Stimulated activated CD8-positive, alpha-beta memory T cell treated with anti-CD3 and anti-CD28 coated beads, Interleukin-12 subunit alpha, Interleukin-12 subunit beta, amount 100 ng/mL, for 24 hours (primary cell): Measurements from ENCODE around the gene OLFM2.
"Not testable (repeated sequence)": the region's sequence is repeated elsewhere in the genome, so short reads cannot be mapped to it uniquely, and the experiment has no call there.

Experiments
- DNase-seq: peaks from one replicate; pipeline ENCODE4 v3.0.0-alpha.2; 2020; ENCODE audit errors: extremely low read depth

Gene OLFM2

GRCh38 chr19:9943744-9944143, 7.4 kb upstream of the OLFM2 start:
- no peak for DNase-seq

DNA sequence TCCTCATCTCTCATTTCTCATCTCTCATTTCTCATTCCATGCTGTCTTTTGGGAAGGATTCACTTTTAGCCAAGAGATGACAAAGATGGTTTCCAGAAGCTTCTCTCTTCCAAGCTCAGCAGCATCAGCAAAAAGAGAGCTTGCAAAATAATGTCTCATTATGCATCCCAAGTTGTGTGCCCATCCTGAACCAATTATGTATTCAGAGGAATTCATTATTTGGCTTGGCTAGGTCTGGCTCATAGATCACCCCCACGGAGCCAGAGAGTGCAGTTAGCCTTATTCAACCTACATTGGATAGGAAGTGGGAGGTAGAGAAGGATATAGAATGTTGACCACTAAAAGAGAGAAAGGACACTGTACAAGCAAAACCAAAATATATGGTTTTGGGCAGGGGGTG, 5.4 kb upstream of the OLFM2 start:
- DNase-seq = no peak

DNA sequence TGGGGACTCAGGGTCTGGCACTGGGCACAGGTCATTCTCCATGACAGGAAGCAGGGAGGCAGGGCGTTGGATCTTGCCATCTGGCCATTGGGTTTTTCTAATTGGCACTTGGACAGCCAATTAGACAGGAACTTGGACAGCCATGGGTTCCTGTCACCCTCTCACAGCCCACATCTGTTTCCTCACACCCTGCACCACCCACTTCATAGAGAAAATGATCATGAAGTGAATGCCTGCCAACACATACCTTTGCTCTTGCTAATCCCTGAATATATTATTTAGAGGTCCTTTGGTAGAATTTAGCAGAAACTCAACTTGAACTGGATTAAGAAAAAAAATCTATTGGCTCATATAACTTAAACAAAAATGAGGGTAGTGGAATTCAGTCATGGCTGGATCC, 4.9 kb upstream of the OLFM2 start:
- DNase-seq = no peak

GRCh38 chr19:9940778-9941177, 4.5 kb upstream of the OLFM2 start:
- no peak for DNase-seq

DNA sequence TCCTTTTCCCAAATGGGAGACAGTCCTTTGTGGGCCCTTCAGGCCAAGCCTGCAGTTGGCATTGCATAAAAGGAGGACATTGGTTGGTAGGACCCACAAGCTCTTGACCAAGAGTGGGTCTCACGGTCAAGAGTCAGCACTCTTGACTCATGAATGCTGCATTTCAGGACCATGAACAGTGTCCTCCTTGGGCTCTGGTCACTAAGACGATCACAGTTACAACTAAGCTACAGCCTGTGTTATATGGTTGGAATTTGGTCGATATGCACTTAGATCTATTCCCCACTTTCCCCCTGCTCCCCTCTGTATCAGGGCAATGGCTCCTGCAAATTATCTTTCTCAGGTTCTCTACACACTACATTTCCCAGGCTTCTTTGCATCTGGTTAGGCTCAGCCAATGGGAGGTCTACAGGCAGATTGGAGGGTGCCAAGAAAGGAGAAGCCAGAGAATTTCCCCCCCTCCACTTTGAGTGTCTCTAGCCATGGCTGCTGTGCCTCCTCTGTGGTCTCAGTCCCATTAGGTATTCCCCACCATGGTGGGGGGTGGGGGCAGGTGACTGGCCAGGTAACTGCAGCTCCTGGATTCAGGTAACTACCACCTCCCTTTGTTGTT, 3.1 kb upstream of the OLFM2 start:
- DNase-seq = no peak

DNA sequence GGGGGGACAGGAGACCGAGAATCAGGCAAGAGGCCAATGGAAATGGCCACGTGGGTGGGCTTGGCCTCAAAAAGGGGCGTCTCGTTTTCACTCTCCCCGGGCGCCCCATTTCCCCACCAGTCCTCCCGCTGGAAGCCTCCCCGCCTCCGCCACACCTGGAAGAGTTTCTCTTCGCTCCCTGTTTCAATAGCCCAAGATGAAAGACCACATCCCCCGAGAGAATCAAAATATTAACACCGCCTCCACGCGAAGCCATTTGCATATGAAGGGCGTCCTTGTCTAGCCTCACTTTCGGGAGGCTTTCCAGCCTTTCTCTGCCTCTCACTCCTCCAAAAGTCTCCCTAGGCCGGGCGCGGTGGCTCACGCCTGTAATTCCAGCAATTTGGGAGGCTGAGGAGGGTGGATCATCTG, 691 bp upstream of the OLFM2 start:
- DNase-seq = no peak

GRCh38 chr19:9935506-9936325, 599 bp downstream of the OLFM2 start:
- no peak for DNase-seq

DNA sequence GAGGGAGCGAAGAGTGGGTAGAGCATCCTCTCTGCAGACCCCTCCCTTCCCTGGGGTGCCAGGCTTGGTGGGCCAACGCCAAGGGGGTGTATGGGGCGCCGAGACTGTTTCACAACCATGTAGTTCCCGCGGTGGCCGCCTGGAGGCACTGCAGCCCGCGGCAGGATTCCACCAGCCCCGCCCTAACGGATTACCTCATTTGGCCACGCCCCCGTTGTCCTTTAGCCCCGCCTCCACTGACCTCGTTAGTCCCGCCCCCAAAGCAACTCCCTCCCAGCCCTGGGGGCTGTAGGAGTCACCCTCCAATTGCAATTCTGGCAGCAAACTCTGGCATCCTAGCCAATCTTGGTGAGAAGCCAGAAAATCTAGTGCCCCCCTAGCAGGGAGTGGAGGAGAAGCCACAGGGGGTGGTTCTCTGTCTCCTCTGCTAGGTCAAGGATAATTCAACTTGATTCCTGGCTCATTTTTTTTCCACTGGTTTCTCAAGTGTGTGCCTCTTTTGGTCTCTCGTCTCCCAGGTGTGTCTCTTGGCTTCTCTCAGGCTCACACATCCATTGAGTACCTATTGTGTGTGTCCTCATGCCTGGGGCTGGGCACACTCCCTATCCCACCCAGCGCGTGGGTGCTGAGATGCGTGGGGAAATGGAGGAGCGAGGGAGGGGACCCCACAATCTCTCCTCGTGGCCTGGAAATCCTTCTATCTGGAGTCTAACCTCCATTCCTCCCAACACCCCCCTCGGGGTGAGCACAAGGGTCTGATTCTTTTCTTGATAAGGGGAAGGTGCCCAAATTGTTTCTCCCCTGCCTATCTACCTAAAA, 2.0 kb downstream of the OLFM2 start:
- DNase-seq = peak; percentile 56

- no peak for DNase-seq
Observed at GRCh38 chr19:9932835-9933234, 3.5 kb downstream of the OLFM2 start.

- no peak for DNase-seq
Observed at GRCh38 chr19:9931629-9932028, 4.7 kb downstream of the OLFM2 start.

DNA sequence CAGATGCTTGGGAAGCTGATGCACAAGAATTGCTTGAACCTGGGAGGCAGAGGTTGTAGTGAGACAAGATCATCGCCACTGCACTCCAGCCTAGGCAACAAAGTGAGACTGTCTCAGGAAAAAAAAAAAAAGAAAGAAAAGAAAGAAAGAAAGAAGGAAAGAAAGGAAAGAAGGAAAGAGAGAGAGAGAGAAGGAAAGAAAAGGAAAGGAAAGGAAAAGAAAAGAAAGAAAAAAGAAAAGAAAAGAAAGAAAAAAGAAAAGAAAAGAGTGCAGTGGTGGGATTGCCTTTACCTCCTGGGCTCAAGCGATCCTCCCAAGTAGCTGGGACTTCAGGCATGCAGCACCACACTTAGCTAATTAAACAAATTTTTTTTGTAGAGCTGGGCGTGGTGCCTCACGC, 12.9 kb downstream of the OLFM2 start:
- DNase-seq = no peak

GRCh38 chr19:9922782-9923379, 13.4 kb downstream of the OLFM2 start:
- DNase-seq = not testable (repeated sequence)

GRCh38 chr19:9917321-9917720, 19.0 kb downstream of the OLFM2 start:
- no peak for DNase-seq

GRCh38 chr19:9916719-9917118, 19.6 kb downstream of the OLFM2 start:
- DNase-seq = no peak

GRCh38 chr19:9914315-9915207, 21.8 kb downstream of the OLFM2 start:
- peak; percentile 54 for DNase-seq

- DNase-seq = no peak
Observed at GRCh38 chr19:9914001-9914314, 22.4 kb downstream of the OLFM2 start.

- no peak for DNase-seq
Observed at GRCh38 chr19:9913237-9914000, 22.9 kb downstream of the OLFM2 start.

- no peak for DNase-seq
Observed at GRCh38 chr19:9912551-9913236, 23.6 kb downstream of the OLFM2 start.

DNA sequence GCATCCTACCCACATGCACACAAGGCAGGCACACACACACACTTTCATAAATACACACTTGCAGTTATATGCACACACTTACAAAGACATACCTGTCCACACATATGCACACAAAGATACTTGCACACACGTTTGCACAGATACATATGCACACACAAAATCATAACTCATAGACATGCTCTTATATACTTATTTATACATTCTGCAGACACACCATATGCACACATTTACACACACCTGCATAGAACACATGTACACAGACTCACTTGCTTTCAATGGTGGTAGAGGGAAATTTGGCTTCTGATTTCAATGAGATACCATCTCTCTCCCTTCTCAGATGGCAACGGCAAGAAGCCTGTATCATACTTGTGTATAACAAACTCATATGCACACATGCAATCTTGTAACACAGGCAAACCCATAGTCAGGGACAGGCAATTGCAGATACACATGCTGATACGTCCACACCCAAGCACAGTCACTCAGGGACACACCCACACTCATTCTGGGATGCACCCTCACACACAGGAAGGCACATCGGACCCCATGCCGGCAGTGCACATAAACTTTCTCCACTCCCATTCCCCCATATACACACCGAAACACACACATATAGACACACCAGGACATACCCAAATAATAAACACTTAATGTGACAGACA, 24.7 kb downstream of the OLFM2 start:
- no peak for DNase-seq
